Ascending aorta (tissue), 2 donors: ENCODE results near the gene NELL1. TPM values are rescaled to one million over a fixed set of nuclear protein-coding genes. Genes with fewer than 3 reads are reported as not detected.

Experiments
- DNase-seq, 2 donors: peaks; one replicate each; pipeline ENCODE4 v3.0.0-alpha.2; 2019; ENCODE audit warnings: low spot score in 2 of 2
- H3K27ac ChIP-seq, 2 donors: fragments of 200-600 bp; sonication (generic); one replicate each; pipeline ENCODE4 v1.5.1; 2016 to 2017; ENCODE audit warnings: mild to moderate bottlenecking in 1 of 2
- H3K27me3 ChIP-seq: fragments of 200-600 bp; sonication (generic); one replicate; pipeline ENCODE4 v1.5.1; 2017
- H3K36me3 ChIP-seq, 2 donors: fragments of 200-600 bp; sonication (generic); one replicate each; pipeline ENCODE4 v1.5.1; 2016
- H3K4me1 ChIP-seq, 2 donors: fragments of 200-600 bp; sonication (generic); one replicate each; pipeline ENCODE4 v1.5.1; 2016 to 2017; ENCODE audit warnings: mild to moderate bottlenecking in 1 of 2
- H3K4me3 ChIP-seq, 2 donors: fragments of 200-600 bp; sonication (generic); one replicate each; pipeline ENCODE4 v1.5.1; 2016 to 2017; ENCODE audit warnings: mild to moderate bottlenecking in 1 of 2
- H3K9me3 ChIP-seq, 2 donors: fragments of 200-600 bp; sonication (generic); one replicate each; pipeline ENCODE4 v1.5.1; 2016
- CTCF ChIP-seq, 3 experiments: fragments of 200-600 bp in 2 of 3; fragments of 450-650 bp in 1 of 3; sonication (generic) in 2 of 3; IDR thresholded peaks; one replicate each; pipeline ENCODE4 v1.5.1; 2016 to 2019; ENCODE audit warnings: antibody characterized with exemption in 3 of 3, mild to moderate bottlenecking in 1 of 3, moderate library complexity in 1 of 3
- intact Hi-C: fragments of 100-400 bp; cut with DNase I; formaldehyde crosslinking; loops from one replicate; pipeline ENCODE4 v1.15.1; 2023
- total RNA-seq: library from RNA; depleted of rRNA; stranded (reverse); fragments of >200 nt; gene quantifications from one replicate; pipeline ENCODE4 v1.1.0, GENCODE V29; 2016

NELL1 gene
- total RNA-seq, 1 donor from 2014 or later, result not detected

DNA sequence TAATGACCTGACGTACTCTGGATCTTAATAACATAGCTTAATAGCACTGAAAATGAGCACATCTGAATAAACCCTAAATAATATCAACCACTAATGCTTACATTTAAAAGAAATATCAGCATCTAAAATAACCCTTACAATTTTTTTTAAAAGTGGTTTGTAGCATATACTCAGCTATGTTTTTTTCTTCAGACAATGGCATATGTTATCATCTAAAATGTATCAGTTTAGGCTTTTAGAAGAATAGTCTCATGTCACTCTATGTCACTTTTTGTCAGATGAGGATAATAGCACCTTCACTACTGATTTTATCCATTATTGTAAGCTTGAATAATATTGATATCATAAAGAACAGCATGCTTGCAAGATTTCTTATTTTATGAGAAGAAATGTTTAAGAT lies 868.6 kb downstream of the NELL1 start:
- no peaks in the 10 kb centered on the region for H3K27me3 ChIP-seq
- no peaks in the 10 kb centered on the region for H3K36me3 ChIP-seq
- no peak for DNase-seq
- H3K4me1 ChIP-seq, result no peaks in the 10 kb centered on the region
- no peak overlapping the region for H3K4me3 ChIP-seq
- no peak for TF ChIP-seq CTCF (IDR thresholded peaks at IDR 0.05)
- intact Hi-C loops, result no loop called here
- no peaks in the 10 kb centered on the region for H3K9me3 ChIP-seq
- no peak overlapping the region for H3K27ac ChIP-seq

- Histone ChIP-seq H3K27ac (no peak overlapping the region), H3K4me1 (no peaks in the 10 kb centered on the region), H3K4me3 (no peak overlapping the region), H3K27me3 (no peaks in the 10 kb centered on the region), H3K9me3 (no peaks in the 10 kb centered on the region), H3K36me3 (no peaks in the 10 kb centered on the region)
- no peak for TF ChIP-seq CTCF (IDR thresholded peaks at IDR 0.05)
- intact Hi-C loops, result no loop called here
- DNase-seq, result no peak
These were observed 871.9 kb downstream of the NELL1 start for GRCh38 chr11:21541187-21541751.

GRCh38 chr11:21543901-21544300 lies 874.5 kb downstream of the NELL1 start:
- no peak for TF ChIP-seq CTCF (IDR thresholded peaks at IDR 0.05)
- no peak overlapping the region for H3K27ac ChIP-seq
- H3K4me3 ChIP-seq, result no peak overlapping the region
- intact Hi-C loops, result no loop called here
- DNase-seq, result no peak
- H3K4me1 ChIP-seq, result no peaks in the 10 kb centered on the region
- no peaks in the 10 kb centered on the region for H3K9me3 ChIP-seq
- H3K36me3 ChIP-seq, result no peaks in the 10 kb centered on the region
- no peaks in the 10 kb centered on the region for H3K27me3 ChIP-seq

DNA sequence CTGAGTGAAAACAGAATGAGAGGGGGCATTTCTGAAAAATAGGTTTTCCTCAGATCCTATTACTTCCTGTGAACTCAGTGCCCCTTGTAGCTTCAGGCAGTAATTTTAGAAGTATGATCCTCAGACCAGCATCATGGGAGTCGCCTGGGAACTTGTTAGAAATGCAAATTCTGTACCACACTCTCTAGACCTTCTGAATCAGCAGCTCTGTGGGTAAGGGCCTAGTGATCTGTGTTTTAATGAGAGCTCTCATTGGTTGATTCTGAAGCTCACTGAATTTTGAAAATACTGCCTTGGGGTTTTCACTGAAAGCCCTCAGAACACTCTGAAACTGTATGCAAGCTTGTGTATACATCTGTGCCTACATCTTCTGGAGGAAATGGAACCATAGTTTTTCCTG lies 876.3 kb downstream of the NELL1 start:
- no peak for TF ChIP-seq CTCF (IDR thresholded peaks at IDR 0.05)
- Histone ChIP-seq H3K27me3 (no peaks in the 10 kb centered on the region), H3K27ac (no peak overlapping the region), H3K9me3 (no peaks in the 10 kb centered on the region), H3K4me3 (no peak overlapping the region), H3K36me3 (no peaks in the 10 kb centered on the region), H3K4me1 (no peaks in the 10 kb centered on the region)
- intact Hi-C loops, result no loop called here
- no peak for DNase-seq

- H3K9me3 ChIP-seq, result no peaks in the 10 kb centered on the region
- intact Hi-C loops, result no loop called here
- no peak overlapping the region for H3K27ac ChIP-seq
- no peaks in the 10 kb centered on the region for H3K27me3 ChIP-seq
- no peak overlapping the region for H3K4me3 ChIP-seq
- H3K36me3 ChIP-seq, result no peaks in the 10 kb centered on the region
- no peak for TF ChIP-seq CTCF (IDR thresholded peaks at IDR 0.05)
- DNase-seq, result no peak
- H3K4me1 ChIP-seq, result no peaks in the 10 kb centered on the region
These were observed 877.3 kb downstream of the NELL1 start for GRCh38 chr11:21546703-21547102.

DNA sequence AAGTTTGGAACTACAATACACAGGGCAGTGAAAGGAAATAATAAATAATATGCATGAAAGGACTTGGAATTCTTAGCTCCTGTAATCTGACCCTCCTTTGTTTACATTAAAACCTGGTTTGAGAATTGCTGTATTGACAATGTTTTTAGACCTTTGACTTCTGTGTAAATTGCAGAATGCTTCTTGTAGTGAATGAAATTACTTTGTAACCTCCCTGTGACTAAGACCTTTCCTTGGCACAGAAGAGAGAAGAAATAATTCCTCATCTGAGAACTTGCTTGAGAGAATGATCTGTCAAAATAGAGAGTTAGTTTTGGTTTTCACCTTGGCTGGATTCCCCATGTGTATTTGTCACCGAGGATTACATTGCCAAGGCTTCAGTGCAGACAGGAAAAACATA lies 883.5 kb downstream of the NELL1 start:
- intact Hi-C loops, result no loop called here
- no peaks in the 10 kb centered on the region for H3K27me3 ChIP-seq
- H3K36me3 ChIP-seq, result no peaks in the 10 kb centered on the region
- no peaks in the 10 kb centered on the region for H3K4me1 ChIP-seq
- no peaks in the 10 kb centered on the region for H3K9me3 ChIP-seq
- DNase-seq, result no peak
- no peak overlapping the region for H3K27ac ChIP-seq
- H3K4me3 ChIP-seq, result no peak overlapping the region
- no peak for TF ChIP-seq CTCF (IDR thresholded peaks at IDR 0.05)
